Smooth muscle cell (in vitro differentiated cells): ENCODE data around the gene WDR88. TPM values are rescaled to one million over a fixed set of nuclear protein-coding genes. Genes with fewer than 3 reads are reported as not detected.

ENCODE experiments used
- DNase-seq: peaks from one replicate; lab custom pipeline; 2025; ENCODE audit not compliant: unreplicated experiment; lab: John Stamatoyannopoulos, UW
- H2AFZ ChIP-seq: fragments of 200-600 bp; sonication (generic); 2 replicates; pipeline ENCODE4 v1.6.0; 2016; ENCODE audit warnings: antibody characterized with exemption, low read depth, mild to moderate bottlenecking
- H3F3A ChIP-seq: fragments of 200-600 bp; sonication (generic); 2 replicates; pipeline ENCODE4 v1.6.0; 2017; ENCODE audit warnings: antibody characterized with exemption, low read depth
- H3K27ac ChIP-seq: fragments of 200-600 bp; sonication (generic); 2 replicates; pipeline ENCODE4 v1.5.1; 2016; ENCODE audit warnings: low read depth, mild to moderate bottlenecking
- H3K27me3 ChIP-seq: fragments of 200-600 bp; sonication (generic); 2 replicates; pipeline ENCODE4 v1.6.1; 2016; ENCODE audit warnings: low read depth, mild to moderate bottlenecking
- H3K36me3 ChIP-seq: fragments of 200-600 bp; sonication (generic); 2 replicates; pipeline ENCODE4 v1.5.1; 2016; ENCODE audit warnings: low read depth
- H3K4me1 ChIP-seq: fragments of 200-600 bp; sonication (generic); 2 replicates; pipeline ENCODE4 v1.5.1; 2016; ENCODE audit warnings: low read depth
- H3K4me2 ChIP-seq: fragments of 200-600 bp; sonication (generic); 2 replicates; pipeline ENCODE4 v1.6.0; 2016; ENCODE audit warnings: mild to moderate bottlenecking
- H3K4me3 ChIP-seq: fragments of 200-600 bp; sonication (generic); 2 replicates; pipeline ENCODE4 v1.5.1; 2016; ENCODE audit warnings: mild to moderate bottlenecking
- H3K79me2 ChIP-seq: fragments of 200-600 bp; sonication (generic); 2 replicates; pipeline ENCODE4 v1.6.0; 2016; ENCODE audit warnings: low read depth, mild to moderate bottlenecking
- H3K9ac ChIP-seq: fragments of 200-600 bp; sonication (generic); 2 replicates; pipeline ENCODE4 v1.6.0; 2016; ENCODE audit warnings: low read depth
- H3K9me3 ChIP-seq: fragments of 200-600 bp; sonication (generic); replicated peaks from 2 replicates; pipeline ENCODE4 v1.5.1; 2016; ENCODE audit warnings: low read depth
- H4K20me1 ChIP-seq: fragments of 200-600 bp; sonication (generic); 2 replicates; pipeline ENCODE4 v1.6.0; 2016; ENCODE audit warnings: low read depth
- WGBS: methylation state at CpG from one replicate; pipeline ENCODE4 v1.1.7; 2016; ENCODE audit warnings: low lambda C conversion rate; 5-methylcytosine and 5-hydroxymethylcytosine counted together
- polyA plus RNA-seq: library from polyadenylated mRNA; unstranded; fragments of >200 nt; fragmentation: Nextera tagmentation; extraction: Ambion mirVana; gene quantifications from 2 replicates; pipeline ENCODE4 v1.2.1, GENCODE V29; 2016
- total RNA-seq: library from RNA; depleted of rRNA; stranded (reverse); fragments of >200 nt; gene quantifications from 2 replicates; pipeline ENCODE4 v1.2.3, GENCODE V29; 2014
- TF ChIP-seq, protein P1 (sequence below): fragments of 200-600 bp; sonication (generic); IDR thresholded peaks from 2 replicates; pipeline ENCODE4 v1.5.1; 2017; ENCODE audit warnings: borderline replicate concordance, mild to moderate bottlenecking, antibody characterized with exemption; ENCODE audit not compliant: insufficient read depth, poor library complexity, severe bottlenecking

The WDR88 gene
- total and polyA plus RNA-seq, 2 experiments from 2014 or later, result not detected

DNA sequence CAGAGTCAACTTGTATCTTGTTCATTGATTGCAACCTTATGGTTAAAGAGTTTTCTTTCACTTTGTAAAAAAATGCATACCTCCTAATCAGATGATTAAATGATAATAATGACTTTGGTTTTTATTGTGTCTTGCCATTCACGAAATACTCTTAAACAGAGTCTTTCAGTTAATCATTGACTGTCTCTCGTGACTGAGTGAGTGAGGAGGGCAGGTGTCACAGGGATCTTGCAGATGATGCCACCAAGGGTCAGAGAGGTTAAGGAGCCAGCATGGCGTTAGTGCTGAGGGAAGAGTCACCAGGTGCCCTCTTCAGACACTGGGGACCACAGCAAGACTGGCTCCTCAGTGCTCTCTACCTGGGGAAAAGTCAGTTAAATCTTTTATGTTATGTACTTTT lies 42.9 kb upstream of the WDR88 start:
- Histone ChIP-seq H3K27me3 (no peaks in the 10 kb centered on the region), H2AFZ (no peak overlapping the region), H3F3A (no peaks in the 10 kb centered on the region), H3K27ac (no peak overlapping the region), H3K4me1 (no peaks in the 10 kb centered on the region), H3K4me3 (no peak overlapping the region), H3K4me2 (no peak overlapping the region), H4K20me1 (no peaks in the 10 kb centered on the region), H3K36me3 (peaks cover 8% of the 10 kb centered on the region), H3K79me2 (no peaks in the 10 kb centered on the region), H3K9ac (no peak overlapping the region), H3K9me3 (no peaks in the 10 kb centered on the region)
- no peak for DNase-seq
- TF ChIP-seq, protein P1, sequence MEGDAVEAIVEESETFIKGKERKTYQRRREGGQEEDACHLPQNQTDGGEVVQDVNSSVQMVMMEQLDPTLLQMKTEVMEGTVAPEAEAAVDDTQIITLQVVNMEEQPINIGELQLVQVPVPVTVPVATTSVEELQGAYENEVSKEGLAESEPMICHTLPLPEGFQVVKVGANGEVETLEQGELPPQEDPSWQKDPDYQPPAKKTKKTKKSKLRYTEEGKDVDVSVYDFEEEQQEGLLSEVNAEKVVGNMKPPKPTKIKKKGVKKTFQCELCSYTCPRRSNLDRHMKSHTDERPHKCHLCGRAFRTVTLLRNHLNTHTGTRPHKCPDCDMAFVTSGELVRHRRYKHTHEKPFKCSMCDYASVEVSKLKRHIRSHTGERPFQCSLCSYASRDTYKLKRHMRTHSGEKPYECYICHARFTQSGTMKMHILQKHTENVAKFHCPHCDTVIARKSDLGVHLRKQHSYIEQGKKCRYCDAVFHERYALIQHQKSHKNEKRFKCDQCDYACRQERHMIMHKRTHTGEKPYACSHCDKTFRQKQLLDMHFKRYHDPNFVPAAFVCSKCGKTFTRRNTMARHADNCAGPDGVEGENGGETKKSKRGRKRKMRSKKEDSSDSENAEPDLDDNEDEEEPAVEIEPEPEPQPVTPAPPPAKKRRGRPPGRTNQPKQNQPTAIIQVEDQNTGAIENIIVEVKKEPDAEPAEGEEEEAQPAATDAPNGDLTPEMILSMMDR, result no peak
- 98% methylated on average over 3 of the region's 3 CpGs for WGBS

DNA sequence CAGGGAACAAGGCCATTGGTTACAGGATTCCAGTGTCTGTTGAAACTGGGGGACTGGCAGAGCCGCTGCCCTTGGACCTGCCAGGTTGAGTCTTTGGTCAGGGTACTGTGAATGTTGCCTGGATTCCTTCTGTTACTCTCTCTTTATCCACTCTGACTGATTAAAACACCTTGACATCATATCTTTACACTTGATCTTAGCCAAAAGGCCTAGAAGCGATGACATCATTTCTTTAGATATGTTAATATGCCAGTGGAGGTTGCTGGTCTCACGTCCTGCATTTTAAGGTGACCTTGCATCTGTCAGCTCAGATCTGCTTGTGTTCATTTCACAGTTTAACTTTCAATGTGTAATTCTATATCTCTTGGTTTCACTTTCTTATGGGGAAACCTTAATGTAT lies 41.7 kb upstream of the WDR88 start:
- H4K20me1 ChIP-seq, result no peaks in the 10 kb centered on the region
- no peak overlapping the region for H3K27ac ChIP-seq
- H2AFZ ChIP-seq, result no peak overlapping the region
- no peaks in the 10 kb centered on the region for H3K4me1 ChIP-seq
- no peak for DNase-seq
- no peaks in the 10 kb centered on the region for H3K79me2 ChIP-seq
- peaks cover 8% of the 10 kb centered on the region for H3K36me3 ChIP-seq
- no peak overlapping the region for H3K4me3 ChIP-seq
- WGBS, result 79% methylated on average over 3 of the region's 3 CpGs
- H3F3A ChIP-seq, result no peaks in the 10 kb centered on the region
- TF ChIP-seq, protein P1, result no peak
- no peak overlapping the region for H3K9ac ChIP-seq
- H3K4me2 ChIP-seq, result no peak overlapping the region
- no peaks in the 10 kb centered on the region for H3K27me3 ChIP-seq
- H3K9me3 ChIP-seq, result no peaks in the 10 kb centered on the region

DNA sequence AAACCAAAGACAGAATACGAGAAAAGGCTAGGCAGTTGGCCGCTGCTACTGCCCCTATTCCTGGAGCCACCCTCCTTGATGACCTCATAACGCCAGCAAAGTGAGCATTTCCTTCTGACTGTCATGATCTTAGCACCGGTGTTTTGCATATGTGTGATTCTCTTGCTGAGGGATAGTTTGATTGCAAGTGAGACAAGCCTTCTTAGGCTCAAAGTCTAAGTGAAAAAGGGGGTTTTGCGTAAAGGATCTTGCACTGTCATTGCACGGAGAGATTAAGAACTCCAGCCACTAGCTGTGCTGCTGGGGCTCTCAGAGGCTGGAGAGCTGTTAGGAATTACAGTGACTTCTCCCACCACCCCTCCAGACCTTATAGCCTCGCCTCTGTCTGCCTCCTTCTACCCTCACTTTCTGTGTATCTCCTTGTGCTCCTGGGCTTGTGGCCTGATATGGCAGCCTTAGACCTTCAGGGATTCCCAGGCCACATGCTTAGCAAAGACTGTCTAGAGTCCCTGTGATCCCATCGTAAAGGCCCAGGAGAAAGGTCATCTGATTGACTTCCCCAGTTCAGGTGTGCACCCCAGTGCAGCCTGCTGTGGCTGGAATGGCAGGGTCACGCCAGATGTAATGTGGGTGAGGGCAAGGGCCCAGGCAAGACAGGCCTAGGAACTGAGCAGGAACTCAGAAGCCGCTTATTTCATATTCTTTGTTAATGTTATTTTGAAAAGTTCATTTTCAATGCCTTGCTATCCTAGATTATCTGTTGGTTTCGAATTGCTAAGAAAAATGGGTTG lies 38.3 kb upstream of the WDR88 start:
- Histone ChIP-seq H3K9ac (no peak overlapping the region), H3K27me3 (no peaks in the 10 kb centered on the region), H2AFZ (no peak overlapping the region), H3K36me3 (peaks cover 8% of the 10 kb centered on the region), H3K4me2 (no peak overlapping the region), H3F3A (no peaks in the 10 kb centered on the region), H3K9me3 (no peaks in the 10 kb centered on the region), H3K79me2 (no peaks in the 10 kb centered on the region), H4K20me1 (no peaks in the 10 kb centered on the region), H3K27ac (no peak overlapping the region), H3K4me3 (no peak overlapping the region), H3K4me1 (no peaks in the 10 kb centered on the region)
- 97% methylated on average over 11 of the region's 11 CpGs for WGBS
- no peak for DNase-seq
- TF ChIP-seq, protein P1, result no peak

DNA sequence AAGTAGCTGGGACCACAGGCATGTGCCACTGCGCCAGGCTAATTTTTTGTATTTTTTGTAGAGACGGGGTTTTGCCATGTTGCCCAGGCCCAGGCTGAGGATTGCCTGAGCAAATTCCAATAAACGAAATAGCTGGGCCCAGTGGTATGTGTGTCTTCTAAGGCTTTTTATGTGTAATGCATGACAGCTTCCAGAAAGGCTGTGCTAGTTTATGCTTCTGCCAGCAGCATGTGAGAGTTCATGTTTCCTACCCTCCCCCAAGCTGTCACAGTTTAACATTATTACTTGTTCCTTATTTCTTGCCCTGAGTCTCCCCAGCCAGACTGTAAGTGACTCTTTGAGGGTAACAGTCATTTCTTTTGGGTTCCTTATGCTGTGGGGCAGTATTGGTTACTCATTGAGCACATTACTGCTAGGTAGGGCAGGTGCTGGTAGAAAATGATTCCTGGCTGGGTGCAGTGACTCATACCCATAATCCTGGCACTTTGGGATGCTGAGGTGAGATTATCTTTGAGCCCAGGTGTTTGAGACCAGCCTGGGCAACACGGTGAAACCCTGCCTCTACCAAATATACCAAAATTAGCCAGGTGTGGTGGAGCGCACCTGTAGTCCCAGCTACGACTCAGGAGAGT lies 37.4 kb upstream of the WDR88 start:
- Histone ChIP-seq H3K79me2 (no peaks in the 10 kb centered on the region), H3K27me3 (no peaks in the 10 kb centered on the region), H3F3A (no peaks in the 10 kb centered on the region), H3K9me3 (no peaks in the 10 kb centered on the region), H3K4me1 (no peaks in the 10 kb centered on the region), H3K4me2 (no peak overlapping the region), H3K27ac (no peak overlapping the region), H2AFZ (no peak overlapping the region), H3K9ac (no peak overlapping the region), H3K36me3 (peaks cover 8% of the 10 kb centered on the region), H3K4me3 (no peak overlapping the region), H4K20me1 (no peaks in the 10 kb centered on the region)
- no peak for DNase-seq
- WGBS, result 97% methylated on average over 6 of the region's 6 CpGs
- TF ChIP-seq, protein P1, result no peak
